ENCODE measurements around the gene SPG21.
A peak's percentile ranks its signal among the peaks of the same experiment; 100 is the strongest.
"Not testable (repeated sequence)": the region's sequence is repeated elsewhere in the genome, so short reads cannot be mapped to it uniquely, and the experiment has no call there.

Gene SPG21, protein sequence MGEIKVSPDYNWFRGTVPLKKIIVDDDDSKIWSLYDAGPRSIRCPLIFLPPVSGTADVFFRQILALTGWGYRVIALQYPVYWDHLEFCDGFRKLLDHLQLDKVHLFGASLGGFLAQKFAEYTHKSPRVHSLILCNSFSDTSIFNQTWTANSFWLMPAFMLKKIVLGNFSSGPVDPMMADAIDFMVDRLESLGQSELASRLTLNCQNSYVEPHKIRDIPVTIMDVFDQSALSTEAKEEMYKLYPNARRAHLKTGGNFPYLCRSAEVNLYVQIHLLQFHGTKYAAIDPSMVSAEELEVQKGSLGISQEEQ

GRCh38 chr15:64989416-64990167 lies at the start of gene SPG21:
TSS of gene SPG21 (minus strand) at chr15:64989914. CDS start at chr15:64983569, 6,345 bp downstream.
- Histone ChIP-seq H3K27ac (peak within 1 kb of the TSS; percentile 77 to 99 (median 95)), H3K4me3 (peak within 1 kb of the TSS; percentile 55 to 97 (median 92))

DNA sequence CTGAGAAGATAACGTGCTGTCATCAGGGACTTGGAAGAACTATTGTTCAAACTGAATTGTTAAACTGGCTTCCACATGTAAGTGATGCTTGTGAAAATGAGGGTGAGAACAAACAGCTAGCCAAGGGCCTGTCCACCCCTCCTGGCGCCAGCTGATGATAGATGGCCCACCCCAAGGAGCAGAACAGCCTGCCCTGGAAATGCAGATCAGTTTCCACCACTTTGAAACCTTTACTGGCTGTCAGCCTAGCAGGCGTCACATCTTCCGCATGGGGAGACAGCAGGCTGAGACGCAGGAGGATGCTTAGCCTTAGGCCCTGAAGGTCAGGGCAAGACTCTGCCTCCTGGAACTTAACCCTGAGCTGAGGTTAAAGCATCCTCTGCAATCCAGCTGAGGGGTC lies 49.1 kb upstream of the SPG21 start:
- no peak overlapping the region for H3K27ac ChIP-seq
- no peak overlapping the region for H3K4me3 ChIP-seq

GRCh38 chr15:65038428-65038827 lies 48.7 kb upstream of the SPG21 start:
- Histone ChIP-seq H3K27ac (no peak overlapping the region), H3K4me3 (no peak overlapping the region)

GRCh38 chr15:65037309-65037708 lies 47.6 kb upstream of the SPG21 start:
- Histone ChIP-seq H3K27ac (no peak overlapping the region), H3K4me3 (no peak overlapping the region)

GRCh38 chr15:65034719-65035118 lies 45.0 kb upstream of the SPG21 start:
- Histone ChIP-seq H3K4me3 (no peak overlapping the region), H3K27ac (no peak overlapping the region)

- H3K4me3 ChIP-seq: no peak overlapping the region
- no peak overlapping the region for H3K27ac ChIP-seq
These were observed 44.0 kb upstream of the SPG21 start for GRCh38 chr15:65033659-65034269.

GRCh38 chr15:65032801-65033537 lies 43.3 kb upstream of the SPG21 start:
- Histone ChIP-seq H3K4me3 (no peak overlapping the region), H3K27ac (no peak overlapping the region)

DNA sequence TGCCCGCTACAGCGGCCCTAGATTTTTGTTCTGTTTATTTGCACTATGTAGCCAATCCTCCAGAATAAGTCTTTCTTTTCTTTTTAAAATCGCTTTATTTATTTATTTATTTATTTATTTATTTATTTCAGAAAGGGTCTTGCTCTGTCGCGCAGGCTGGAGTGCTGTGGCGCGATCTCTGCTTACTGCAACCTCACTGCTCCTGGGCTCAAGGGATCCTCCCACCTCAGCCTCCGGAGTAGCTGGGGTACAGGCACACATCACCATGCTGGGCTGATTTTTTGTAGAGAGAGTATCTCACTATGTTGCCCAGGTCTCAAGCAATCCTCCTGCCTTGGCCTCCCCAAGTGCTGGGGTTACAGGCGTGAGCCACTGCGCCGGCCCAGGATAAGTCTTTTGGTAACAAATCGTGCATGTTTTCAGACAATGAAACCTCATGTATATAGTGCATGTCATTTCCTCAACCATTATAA lies 40.1 kb upstream of the SPG21 start:
- Histone ChIP-seq H3K27ac (peak overlapping the region in 3 of 21 experiments; percentile 75 to 83 (median 83)), H3K4me3 (peak overlapping the region; percentile 75 to 99 (median 91))

- H3K27ac ChIP-seq: peak within 1 kb of the TSS; percentile 17 to 92 (median 83)
These were observed 39.4 kb upstream of the SPG21 start, which contains the start of gene MTFMT for GRCh38 chr15:65028921-65029735. TSS of gene MTFMT (minus strand) at chr15:65029639. CDS start at chr15:65029613, 26 bp downstream.

GRCh38 chr15:65028338-65028737 lies 38.6 kb upstream of the SPG21 start:
- H3K4me3 ChIP-seq: peak overlapping the region; percentile 75 to 99 (median 91)
- H3K27ac ChIP-seq: peak overlapping the region in 7 of 21 experiments; percentile 8 to 90 (median 83)

More at GRCh38 chr15:65028921-65029735, 39.4 kb upstream of the SPG21 start, which contains the start of gene MTFMT:
- H3K4me3 ChIP-seq: peak within 1 kb of the TSS; percentile 75 to 99 (median 91)

DNA sequence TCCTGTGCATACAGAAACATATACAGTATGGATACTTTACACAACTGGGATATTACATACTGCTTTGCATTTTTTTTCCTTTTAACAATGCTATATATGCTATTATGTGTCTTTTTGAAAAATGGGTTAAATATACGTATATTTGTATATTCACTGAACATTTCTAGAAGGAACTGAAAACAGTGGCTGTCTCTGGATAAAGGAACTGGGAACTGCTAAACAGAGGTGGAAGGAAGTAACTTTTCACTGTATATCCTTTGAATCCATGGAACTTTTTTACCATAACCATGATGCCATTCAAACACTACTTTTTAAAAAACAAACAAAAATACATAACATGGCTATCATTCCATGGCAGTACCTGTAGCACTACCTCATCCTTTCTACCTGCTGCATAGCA lies 37.9 kb upstream of the SPG21 start:
- H3K27ac ChIP-seq: peak overlapping the region in 2 of 21 experiments; percentile 83 to 90
- H3K4me3 ChIP-seq: no peak overlapping the region

- no peak overlapping the region for H3K27ac ChIP-seq
- no peak overlapping the region for H3K4me3 ChIP-seq
These were observed 37.0 kb upstream of the SPG21 start for GRCh38 chr15:65026756-65027155.

DNA sequence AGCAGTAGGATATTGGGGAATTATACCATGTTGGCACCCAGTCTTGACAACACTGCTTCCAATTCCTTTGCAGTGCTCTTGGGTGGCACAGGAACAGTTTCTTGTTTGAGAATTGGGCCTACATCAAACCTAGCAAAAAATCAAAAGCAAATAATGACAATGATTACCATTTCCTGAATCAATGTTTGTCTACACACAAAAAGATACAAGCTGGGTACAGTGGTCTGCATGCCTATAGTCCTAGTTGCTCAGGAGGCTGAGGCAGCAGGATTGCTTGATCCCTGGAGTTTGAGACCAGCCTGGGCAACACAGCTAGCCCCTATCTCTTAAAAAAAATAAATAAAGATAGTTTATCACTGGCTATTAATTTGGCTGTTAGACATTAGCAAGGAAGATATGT lies 31.8 kb upstream of the SPG21 start:
- Histone ChIP-seq H3K4me3 (no peak overlapping the region), H3K27ac (no peak overlapping the region)

GRCh38 chr15:65020419-65020818 lies 30.7 kb upstream of the SPG21 start:
- H3K27ac ChIP-seq: no peak overlapping the region

DNA sequence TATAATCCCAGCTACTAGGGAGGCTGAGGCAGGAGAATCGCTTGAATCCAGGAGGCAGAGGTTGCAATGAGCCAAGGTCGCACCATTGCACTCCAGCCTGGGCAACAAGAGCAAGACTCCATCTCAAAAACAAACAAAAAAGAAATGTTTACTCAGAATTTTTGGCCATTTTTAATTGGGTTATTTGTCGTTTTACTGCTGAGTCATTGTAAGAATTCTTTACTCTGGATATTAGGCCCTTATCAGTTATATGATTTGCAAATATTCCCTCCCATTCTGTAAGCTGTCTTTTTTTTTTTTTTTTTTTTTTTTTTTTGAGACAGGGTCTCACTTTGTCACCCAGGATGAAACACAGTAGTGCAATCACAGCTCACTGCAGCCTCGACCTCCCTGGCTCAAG lies 21.5 kb upstream of the SPG21 start:
- H3K27ac ChIP-seq: not testable (repeated sequence)

More at GRCh38 chr15:65020419-65020818, 30.7 kb upstream of the SPG21 start:
- no peak overlapping the region for H3K4me3 ChIP-seq

DNA sequence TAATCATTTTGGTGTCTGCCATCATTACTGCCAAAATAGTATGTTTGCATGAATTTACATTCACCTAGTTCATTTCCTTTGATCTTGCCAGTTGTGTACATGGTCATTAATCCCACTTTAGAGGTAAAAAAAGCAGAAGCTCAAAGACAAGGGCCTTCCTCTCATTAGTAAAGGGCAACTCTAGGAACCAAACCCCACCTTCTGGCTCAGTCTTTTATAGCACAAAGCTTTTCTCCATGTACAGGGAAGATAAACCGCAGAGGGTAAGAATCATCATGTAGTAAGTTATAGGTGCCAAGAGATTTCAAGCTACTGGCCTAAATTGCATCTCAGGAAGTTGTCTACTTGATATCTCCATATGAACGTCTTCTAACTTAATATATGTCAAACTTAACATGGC lies 19.3 kb upstream of the SPG21 start:
- Histone ChIP-seq H3K27ac (no peak overlapping the region), H3K4me3 (no peak overlapping the region)

More for the DNA sequence above, 21.5 kb upstream of the SPG21 start:
- not testable (repeated sequence) for H3K4me3 ChIP-seq

DNA sequence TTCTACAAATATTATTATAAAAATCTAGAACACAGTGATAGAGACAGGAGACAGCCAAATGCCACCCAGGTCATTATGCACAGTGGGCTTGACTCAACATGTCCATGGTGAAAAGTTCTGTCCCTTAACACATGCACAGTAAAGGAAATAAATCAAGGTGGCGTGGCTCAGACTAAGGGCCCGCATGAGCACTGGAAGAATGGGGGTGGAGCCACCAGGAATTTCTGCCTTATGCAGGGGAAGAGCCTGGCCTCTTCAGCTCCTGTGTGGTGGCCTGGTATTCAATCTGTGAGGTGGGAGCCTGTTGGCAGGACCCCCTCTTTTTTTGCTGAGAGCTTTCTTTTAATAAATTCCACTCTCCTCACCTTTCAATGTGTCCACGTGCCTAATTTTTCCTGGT lies 17.2 kb upstream of the SPG21 start:
- no peak overlapping the region for H3K4me3 ChIP-seq
- H3K27ac ChIP-seq: no peak overlapping the region

- H3K4me3 ChIP-seq: no peak overlapping the region
- no peak overlapping the region for H3K27ac ChIP-seq
These were observed 15.3 kb upstream of the SPG21 start for GRCh38 chr15:65004993-65005392.

Measured in skin epidermis (tissue), 12 donors.